NCI-H2171 treated with DMSO at 0.1 percent for 48 hours (cell line): ENCODE measurements around the gene STK11.

ENCODE experiments used
- DNase-seq: peaks from one replicate; lab custom pipeline; 2025; lab: John Stamatoyannopoulos, UW

STK11 gene, protein sequence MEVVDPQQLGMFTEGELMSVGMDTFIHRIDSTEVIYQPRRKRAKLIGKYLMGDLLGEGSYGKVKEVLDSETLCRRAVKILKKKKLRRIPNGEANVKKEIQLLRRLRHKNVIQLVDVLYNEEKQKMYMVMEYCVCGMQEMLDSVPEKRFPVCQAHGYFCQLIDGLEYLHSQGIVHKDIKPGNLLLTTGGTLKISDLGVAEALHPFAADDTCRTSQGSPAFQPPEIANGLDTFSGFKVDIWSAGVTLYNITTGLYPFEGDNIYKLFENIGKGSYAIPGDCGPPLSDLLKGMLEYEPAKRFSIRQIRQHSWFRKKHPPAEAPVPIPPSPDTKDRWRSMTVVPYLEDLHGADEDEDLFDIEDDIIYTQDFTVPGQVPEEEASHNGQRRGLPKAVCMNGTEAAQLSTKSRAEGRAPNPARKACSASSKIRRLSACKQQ

GRCh38 chr19:1205114-1206099, at the start of gene STK11:
STK11 (plus strand) TSS chr19:1205778; CDS start chr19:1206914, 1,136 bp downstream.
- DNase-seq: peak; percentile 96

GRCh38 chr19:1156305-1156801, 49.2 kb upstream of the STK11 start:
- no peak for DNase-seq

GRCh38 chr19:1156830-1157615, 48.6 kb upstream of the STK11 start:
- DNase-seq: no peak

DNA sequence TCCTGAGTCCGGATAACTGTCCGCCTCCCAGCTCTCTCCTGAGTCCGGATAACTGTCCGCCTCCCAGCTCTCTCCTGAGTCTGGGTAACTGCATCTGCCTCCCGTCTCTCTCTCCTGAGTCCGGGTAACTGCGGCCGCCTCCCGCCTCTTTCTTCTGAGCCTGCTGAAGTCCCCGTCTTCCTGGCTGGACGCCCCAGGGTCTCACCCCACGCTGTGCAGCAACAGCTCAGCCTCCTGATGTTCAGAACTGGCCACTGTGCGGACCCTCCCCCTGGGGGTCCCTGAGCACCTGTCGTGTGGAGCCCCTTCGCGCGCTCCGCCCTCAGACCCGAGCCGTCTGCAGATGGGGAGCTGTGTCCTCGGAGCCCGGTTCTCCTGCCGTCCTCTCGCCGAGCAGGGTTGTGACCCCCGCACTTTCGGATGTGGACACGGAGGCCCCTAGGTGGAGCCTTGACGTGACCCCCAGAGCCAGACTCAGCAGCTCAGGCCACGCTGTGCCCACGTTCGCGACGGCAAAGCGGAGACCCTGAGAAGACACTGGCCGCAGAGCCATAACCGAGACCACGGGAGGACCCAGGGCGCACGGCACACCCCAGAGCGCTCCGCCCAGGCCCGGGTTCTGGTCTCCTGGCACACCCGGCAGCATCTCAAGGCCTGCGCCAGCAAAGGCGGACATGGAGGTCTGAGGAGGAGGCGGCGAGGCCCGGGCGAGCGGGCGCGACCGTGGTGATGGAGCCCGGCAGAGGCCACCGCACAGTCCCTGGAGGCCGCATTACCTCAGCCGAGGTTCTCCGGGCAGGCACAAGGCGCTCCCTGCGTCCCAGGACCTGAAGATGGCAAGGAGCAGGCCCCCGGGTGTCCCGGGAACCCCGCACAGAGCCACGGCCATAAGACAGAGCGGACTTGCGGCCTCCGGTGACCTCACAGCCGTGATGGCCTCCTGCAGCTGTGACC, 47.4 kb upstream of the STK11 start:
- no peak for DNase-seq

DNA sequence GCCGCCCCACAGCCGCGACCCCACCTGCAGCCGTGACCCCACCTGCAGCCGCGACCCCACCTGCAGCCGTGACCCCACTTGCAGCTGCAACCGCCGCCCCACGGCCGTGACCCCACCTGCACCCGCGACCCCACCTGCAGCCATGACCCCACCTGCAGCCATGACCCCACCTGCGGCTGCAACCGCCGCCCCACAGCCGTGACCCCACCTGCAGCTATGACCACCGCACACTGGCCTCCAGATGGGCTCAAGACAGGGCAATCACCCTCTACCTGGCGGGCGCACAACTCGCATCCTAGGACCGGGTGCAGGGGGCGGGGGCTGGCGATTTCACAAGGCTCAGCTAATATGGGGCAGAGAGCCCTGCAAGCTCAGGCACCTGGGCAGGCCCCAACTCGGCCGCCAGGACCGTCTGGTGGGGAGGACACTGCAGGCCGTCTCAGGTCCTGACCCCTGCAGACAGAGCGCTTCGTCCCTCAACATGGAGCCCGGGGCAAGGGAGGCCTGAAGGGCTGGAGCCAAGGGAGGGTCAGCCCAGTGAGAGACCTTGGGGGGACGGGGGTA, 46.6 kb upstream of the STK11 start:
- no peak for DNase-seq

DNA sequence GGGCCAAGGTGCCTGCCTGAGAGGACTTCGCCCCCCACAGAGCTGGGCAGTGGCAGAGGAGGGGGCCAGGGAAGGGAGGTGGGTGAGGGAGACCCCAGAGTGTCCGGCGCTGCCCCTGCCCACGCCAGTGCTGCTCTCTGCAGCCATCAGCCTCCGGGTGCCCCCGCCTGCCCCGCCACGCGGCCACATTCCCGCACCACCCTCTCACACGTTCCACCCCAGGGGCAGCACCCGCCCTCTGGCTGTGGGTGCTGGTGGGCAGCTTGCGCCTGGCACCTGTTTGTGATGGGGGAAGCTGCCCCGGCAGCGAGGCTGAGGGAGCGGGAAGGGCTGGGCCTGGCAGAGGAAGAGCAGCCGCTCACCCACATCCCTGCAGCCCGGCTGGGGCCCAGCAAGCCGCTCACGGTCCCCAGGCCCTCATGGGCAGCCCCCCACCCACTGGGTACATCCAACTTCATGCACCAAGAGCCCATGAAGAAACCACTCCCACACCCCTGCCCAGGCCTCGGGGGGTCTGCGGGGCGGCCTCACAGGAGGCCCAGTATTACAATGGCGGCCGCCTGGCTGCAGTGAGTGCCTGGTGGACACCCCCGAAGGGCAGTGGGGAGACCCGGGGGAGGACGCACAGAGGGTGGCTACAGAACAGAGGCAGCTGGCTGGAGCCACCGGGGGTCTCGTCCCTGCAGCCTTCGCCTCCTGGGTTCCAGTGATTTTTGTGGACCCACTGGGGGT, 45.5 kb upstream of the STK11 start:
- DNase-seq: no peak

DNA sequence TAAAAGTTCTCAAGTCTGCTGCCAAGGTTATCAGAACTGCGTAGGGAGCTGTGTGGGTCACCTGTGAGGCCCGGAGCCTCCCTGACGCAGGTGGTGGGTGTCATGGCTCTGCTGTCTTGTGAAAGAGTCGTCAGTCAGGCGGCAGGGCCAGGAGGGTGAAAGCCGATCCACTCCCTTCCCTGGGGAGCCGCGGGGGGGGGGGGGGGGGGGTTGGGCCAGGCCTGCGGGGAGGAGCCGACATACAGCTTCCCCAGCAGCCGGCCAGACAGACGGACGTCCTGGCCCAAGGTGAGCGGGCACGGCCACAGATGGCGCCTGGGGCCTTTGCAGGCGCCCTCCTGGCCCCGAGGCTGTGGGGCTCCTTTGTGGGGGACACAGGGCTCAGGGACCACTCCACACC, 43.9 kb upstream of the STK11 start:
- DNase-seq: peak; percentile 76

DNA sequence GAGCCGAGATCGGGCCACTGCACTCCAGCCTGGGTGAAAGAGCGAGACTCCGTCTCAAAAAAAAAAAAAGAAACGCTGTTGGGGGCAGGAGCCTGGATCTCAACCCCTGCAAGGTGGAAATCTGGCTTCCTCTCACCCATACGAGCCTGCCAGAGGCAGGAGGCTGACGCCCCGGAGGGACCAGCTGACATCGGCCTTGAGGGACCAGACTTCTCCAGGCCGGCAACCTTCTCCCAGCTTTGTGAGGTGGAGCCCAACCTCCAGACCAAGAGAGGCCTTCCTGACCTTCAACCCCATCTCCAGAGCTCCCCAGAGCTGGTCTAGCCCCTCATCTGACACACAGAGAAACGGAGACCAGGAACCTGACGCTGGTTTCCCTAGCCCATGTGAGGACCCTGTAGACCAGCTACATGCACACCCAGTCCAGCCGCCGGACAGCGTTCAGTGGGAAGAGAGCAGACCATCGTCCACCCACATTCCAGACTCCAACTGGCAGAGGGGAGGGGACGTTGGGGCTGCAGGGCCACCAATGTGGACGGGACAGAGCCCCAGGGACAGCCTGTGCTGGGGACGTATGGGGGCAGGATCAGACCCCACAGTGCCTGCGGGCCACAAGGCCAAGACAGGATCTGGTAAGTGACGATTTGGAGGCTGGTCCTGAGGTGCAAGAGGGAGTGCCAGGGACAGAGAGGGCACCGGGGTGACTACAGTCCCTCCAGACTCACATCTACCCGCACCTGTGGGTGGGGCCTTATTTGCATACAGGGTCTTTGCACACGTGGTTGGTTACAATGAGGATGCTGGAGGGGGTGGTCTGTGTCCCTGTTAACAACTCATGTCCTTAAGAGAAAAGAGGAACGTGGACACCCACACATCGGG, 42.9 kb upstream of the STK11 start:
- no peak for DNase-seq

GRCh38 chr19:1163283-1163933, 42.2 kb upstream of the STK11 start:
- no peak for DNase-seq

DNA sequence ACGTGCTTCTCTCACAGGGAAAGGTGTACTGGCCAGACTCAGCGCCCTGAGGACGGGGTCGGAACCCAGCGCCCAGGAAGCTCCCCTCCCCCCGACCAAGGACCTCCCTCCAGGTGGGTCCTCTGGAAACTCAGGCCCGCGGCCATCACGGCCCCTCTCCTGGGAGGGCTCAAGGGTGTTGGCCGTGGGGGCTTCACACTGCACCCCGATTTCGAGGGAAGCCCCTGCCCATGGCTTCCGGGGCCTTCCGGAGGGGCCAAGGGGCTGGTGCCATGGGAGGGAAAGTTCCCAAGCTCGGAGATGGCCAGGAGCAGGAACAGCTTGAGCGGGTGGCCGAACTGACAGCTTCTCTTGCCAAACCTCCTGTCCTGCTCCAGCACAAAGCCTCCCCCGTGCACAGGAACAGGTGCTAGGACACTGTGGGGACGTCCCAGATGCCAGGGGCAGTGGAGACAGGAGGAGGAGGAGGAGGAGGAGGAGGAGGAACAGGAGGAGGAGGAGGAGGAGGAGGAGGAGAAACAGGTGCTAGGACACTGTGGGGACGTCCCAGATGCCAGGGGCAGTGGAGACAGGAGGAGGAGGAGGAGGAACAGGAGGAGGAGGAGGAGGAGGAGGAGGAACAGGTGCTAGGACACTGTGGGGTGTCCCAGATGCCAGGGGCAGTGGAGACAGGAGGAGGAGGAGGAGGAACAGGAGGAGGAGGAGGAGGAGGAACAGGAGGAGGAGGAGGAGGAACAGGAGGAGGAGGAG, 41.5 kb upstream of the STK11 start:
- no peak for DNase-seq

GRCh38 chr19:1164684-1165531, 40.7 kb upstream of the STK11 start:
- no peak for DNase-seq

- no peak for DNase-seq
These were observed 38.6 kb upstream of the STK11 start for GRCh38 chr19:1166872-1167573.

DNA sequence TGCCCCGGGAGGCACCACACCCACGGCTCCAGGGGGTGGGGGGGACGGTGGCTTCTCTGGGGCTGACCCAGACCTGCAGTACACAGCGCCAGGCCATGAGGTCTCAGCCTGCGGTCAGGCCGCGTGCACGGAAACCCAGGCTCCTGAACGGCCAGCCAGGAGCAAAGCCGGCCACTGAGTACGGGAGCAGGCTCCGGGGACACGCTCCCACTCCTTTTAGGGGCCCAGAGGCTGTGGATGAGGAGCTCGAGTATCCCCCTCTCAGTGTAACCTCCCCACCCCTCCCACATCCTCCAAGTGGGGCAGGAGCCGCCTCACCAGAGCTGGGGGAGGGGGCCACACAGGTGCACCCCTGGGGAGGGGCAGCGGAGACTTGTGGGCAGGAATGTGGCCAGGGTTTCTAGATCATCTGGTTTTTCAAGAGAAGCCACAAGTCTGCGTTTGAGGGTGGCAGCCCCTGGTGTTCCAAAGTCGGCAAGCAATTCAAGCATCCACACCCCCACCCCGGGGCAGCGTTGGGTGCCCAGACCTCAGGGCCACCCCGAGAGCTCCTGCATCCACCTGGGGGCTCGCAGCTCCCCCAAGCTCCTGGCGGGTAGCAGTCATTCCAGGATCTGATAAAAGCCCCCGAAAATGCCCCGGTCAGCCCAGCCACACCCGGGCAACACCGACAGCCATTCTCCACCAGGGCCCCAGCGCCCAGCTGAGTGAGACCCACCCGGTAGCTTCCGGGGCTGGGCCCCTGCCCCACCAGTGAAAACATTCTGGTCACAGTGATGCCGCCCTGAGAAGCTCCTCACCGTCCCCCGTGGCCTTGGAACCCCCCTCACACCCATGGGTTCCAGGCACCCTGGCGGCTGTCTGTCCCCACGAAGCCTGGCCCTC, 37.6 kb upstream of the STK11 start:
- DNase-seq: no peak

- no peak for DNase-seq
These were observed 36.8 kb upstream of the STK11 start for GRCh38 chr19:1168572-1169410.
